HepG2 (cell line): ENCODE results near the gene SEMA7A. TPM values are rescaled to one million over a fixed set of nuclear protein-coding genes. Genes with fewer than 3 reads are reported as not detected.
A peak's percentile ranks its signal among the peaks of the same experiment; 100 is the strongest.

Experiments used
- ATAC-seq: fragments of 200-7000 bp; cut with Tn5 transposase; 3 replicates; pipeline ENCODE4 v1.9.1; 2020; ENCODE audit warnings: mild to moderate bottlenecking, moderate library complexity
- BruUV-seq: library from RNA; stranded (reverse); fragments of 400-500 nt; replicated peaks from 2 replicates; lab custom pipeline; 2021; lab: Mats Ljungman, UMichigan
- CTCF ChIA-PET: fragments of 300-600 bp; formaldehyde crosslinking; extraction: SDS; loops from one replicate; lab custom pipeline; 2021; ENCODE audit warnings: low total read pairs, inconsistent platforms, low intra/inter-chr PET ratio; lab: Yijun Ruan, JAX
- POLR2A ChIA-PET: fragments of 350-600 bp; sonication (Branson Sonifier 250); formaldehyde crosslinking; loops from one replicate; lab custom pipeline; 2020; ENCODE audit warnings: antibody characterized with exemption, inconsistent platforms; lab: Yijun Ruan, JAX
- DNase-seq: peaks from one replicate; pipeline ENCODE4 v3.0.0-alpha.2; 2015; ENCODE audit warnings: low spot score
- FAIRE-seq: peaks from 3 replicates; lab custom pipeline; 2011; peaks lifted over from hg19 to GRCh38; lab: Jason Lieb, UNC
- H2AFZ ChIP-seq: one replicate; pipeline ENCODE4 v1.6.1; 2011; ENCODE audit warnings: low read length, inconsistent platforms
- H3K27ac ChIP-seq: fragments of 300-600 bp; 3 replicates; pipeline ENCODE4 v1.8.0; 2011; ENCODE audit warnings: mixed run types, mild to moderate bottlenecking, mixed read lengths, low read length, inconsistent platforms; ENCODE audit not compliant: insufficient read depth; ENCODE audit errors: extremely low read length
- H3K27me3 ChIP-seq, 2 experiments: fragments of 200-600 bp in 1 of 2; 2 replicates in 1 of 2; 3 replicates in 1 of 2; pipeline versions ENCODE4 v1.6.0 to v1.8.0; 2011; ENCODE audit warnings: low read length in 2 of 2, mild to moderate bottlenecking in 2 of 2, moderate library complexity in 2 of 2, inconsistent platforms in 1 of 2; ENCODE audit not compliant: insufficient read depth in 2 of 2, control insufficient read depth in 1 of 2
- H3K36me3 ChIP-seq, 2 experiments: fragments of 200-600 bp in 1 of 2; replicated peaks in 1 of 2; 2 replicates in 1 of 2; 3 replicates in 1 of 2; pipeline versions ENCODE4 v1.5.1 to v1.8.0; 2011; ENCODE audit warnings: low read length in 2 of 2, inconsistent platforms in 1 of 2; ENCODE audit not compliant: insufficient read depth in 2 of 2, control insufficient read depth in 1 of 2
- H3K4me1 ChIP-seq: 2 replicates; pipeline ENCODE4 v1.5.1; 2012; ENCODE audit warnings: low read length, inconsistent platforms; ENCODE audit not compliant: insufficient read depth
- H3K4me2 ChIP-seq: 2 replicates; pipeline ENCODE4 v1.6.0; 2011; ENCODE audit warnings: low read depth, low read length, inconsistent platforms
- H3K4me3 ChIP-seq, 3 experiments: fragments of 200-600 bp in 1 of 3; sonication (generic), shearing (Covaris generic) in 1 of 3; replicated peaks in 1 of 3; 2 replicates each; pipeline ENCODE4 v1.5.1; 2011 to 2016; ENCODE audit warnings: low read length in 3 of 3, inconsistent platforms in 2 of 3, low read depth in 2 of 3, mild to moderate bottlenecking in 2 of 3, control low read depth in 1 of 3, mixed read lengths in 1 of 3; ENCODE audit not compliant: insufficient read depth in 1 of 3
- H3K79me2 ChIP-seq: one replicate; pipeline ENCODE4 v1.6.1; 2011; ENCODE audit warnings: low read length, inconsistent platforms; ENCODE audit not compliant: insufficient read depth
- H3K9ac ChIP-seq: 2 replicates; pipeline ENCODE4 v1.6.0; 2011; ENCODE audit warnings: mild to moderate bottlenecking, low read depth, low read length, inconsistent platforms; ENCODE audit not compliant: insufficient read depth
- H3K9me3 ChIP-seq: 2 replicates; pipeline ENCODE4 v1.5.1; 2012; ENCODE audit warnings: mild to moderate bottlenecking, low read length
- H4K20me1 ChIP-seq: 2 replicates; pipeline ENCODE4 v1.6.0; 2011; ENCODE audit warnings: inconsistent platforms, mild to moderate bottlenecking, low read length, moderate library complexity; ENCODE audit not compliant: insufficient read depth
- ARNT ChIP-seq: fragments of 450-650 bp; IDR thresholded peaks from 2 replicates; pipeline ENCODE4 v1.6.1; 2017
- E2F2 ChIP-seq: sonication (generic); formaldehyde crosslinking; IDR thresholded peaks from 2 replicates; pipeline ENCODE4 v1.4.0; 2020; ENCODE audit warnings: missing genetic modification reagents, borderline replicate concordance
- KIAA2018 ChIP-seq: sonication (generic); formaldehyde crosslinking; IDR thresholded peaks from 2 replicates; pipeline ENCODE4 v1.5.0; 2020; ENCODE audit warnings: mild to moderate bottlenecking, missing genetic modification reagents, borderline replicate concordance
- NFATC3 ChIP-seq: sonication (generic); formaldehyde crosslinking; IDR thresholded peaks from 2 replicates; pipeline ENCODE4 v1.5.1; 2020; ENCODE audit warnings: mild to moderate bottlenecking, missing genetic modification reagents
- PHF20 ChIP-seq: sonication (generic); formaldehyde crosslinking; IDR thresholded peaks from 2 replicates; pipeline ENCODE4 v1.5.0; 2020; ENCODE audit warnings: mild to moderate bottlenecking, missing genetic modification reagents
- RFXANK ChIP-seq: IDR thresholded peaks from 2 replicates; pipeline ENCODE4 v1.6.1; 2016
- SRSF1 ChIP-seq: fragments of 200-400 bp; formaldehyde crosslinking; optimal IDR thresholded peaks from 2 replicates; pipeline ENCODE3; 2017; ENCODE audit warnings: mild to moderate bottlenecking, low read depth, low read length, moderate library complexity
- TEF ChIP-seq: sonication (generic); formaldehyde crosslinking; IDR thresholded peaks from 2 replicates; pipeline ENCODE4 v1.5.0; 2020; ENCODE audit warnings: missing genetic modification reagents
- ZBTB3 ChIP-seq: sonication (generic); formaldehyde crosslinking; IDR thresholded peaks from 2 replicates; pipeline ENCODE4 v1.4.0; 2020; ENCODE audit warnings: low read depth, mild to moderate bottlenecking, moderate library complexity, missing genetic modification reagents, borderline replicate concordance
- ZFP62 ChIP-seq: sonication (generic); formaldehyde crosslinking; IDR thresholded peaks from 2 replicates; pipeline ENCODE4 v1.4.0; 2020; ENCODE audit warnings: missing genetic modification reagents
- ZNF383 ChIP-seq: sonication (generic); formaldehyde crosslinking; IDR thresholded peaks from 2 replicates; pipeline ENCODE4 v1.4.0; 2020; ENCODE audit warnings: missing genetic modification reagents, mild to moderate bottlenecking, borderline replicate concordance
- ZNF878 ChIP-seq: sonication (generic); formaldehyde crosslinking; IDR thresholded peaks from 2 replicates; pipeline ENCODE4 v1.8.1; 2023; ENCODE audit warnings: mild to moderate bottlenecking, missing genetic modification reagents, moderate library complexity
- WGBS: methylation state at CpG from one replicate; pipeline ENCODE4 v1.1.6; 2017; ENCODE audit warnings: low lambda C conversion rate; 5-methylcytosine and 5-hydroxymethylcytosine counted together
- in situ Hi-C: cut with HindIII; loops from 2 replicates; pipeline ENCODE4 v1.10.0; 2017; ENCODE audit warnings: low pct_unique_long_range_greater_than_20kb; ENCODE audit not compliant: extremely low pct_ligation_motif_present
- intact Hi-C: fragments of 100-400 bp; cut with micrococcal nuclease; formaldehyde crosslinking; loops from one replicate; pipeline ENCODE4 v1.10.0; 2022; ENCODE audit not compliant: unreplicated experiment
- polyA plus RNA-seq, 8 experiments: library from polyadenylated mRNA; depleted of rRNA in 3 of 8; stranded (reverse) in 7 of 8; unstranded in 1 of 8; fragments of >200 nt; fragmentation: Illumina TruSeq in 4 of 8; extraction: Trizol in 4 of 8; gene quantifications; 2 replicates each; pipeline versions ENCODE4 v1.2.1 to v1.2.3, GENCODE V29; 2011 to 2016; ENCODE audit warnings: low read depth in 4 of 8, missing spikeins in 1 of 8, mixed read lengths in 1 of 8; ENCODE audit not compliant: insufficient read depth in 1 of 8
- total RNA-seq, 5 experiments: library from RNA; depleted of rRNA; stranded (reverse); fragments of >200 nt; fragmentation: Illumina TruSeq; extraction: Trizol; gene quantifications; 2 replicates each; pipeline ENCODE4 v1.2.3, GENCODE V29; 2016; ENCODE audit warnings: low read depth in 1 of 5
- TF ChIP-seq, protein P1 (sequence below): sonication (generic); formaldehyde crosslinking; IDR thresholded peaks from 2 replicates; pipeline ENCODE4 v1.4.0; 2020; ENCODE audit warnings: mild to moderate bottlenecking, low read depth, missing genetic modification reagents

SEMA7A gene
- total and polyA plus RNA-seq, 2 of the 13 experiments (the other 11 are each of a cell fraction or from before 2014, with no cell fraction given) = 9.0 to 15.8 TPM

GRCh38 chr15:74367296-74367854, 66.4 kb downstream of the SEMA7A start, which contains the start of gene CYP11A1:
Gene CYP11A1 (minus strand): TSS chr15:74367646. CDS start chr15:74367585, 61 bp downstream.
- Histone ChIP-seq H3K4me1 (peaks cover 30% of the 10 kb centered on the region), H2AFZ (no peak within 1 kb of the TSS), H4K20me1 (no peaks in the 10 kb centered on the region), H3K4me2 (peak within 1 kb of the TSS; percentile 91), H3K27ac (no peak within 1 kb of the TSS), H3K79me2 (no peaks in the 10 kb centered on the region), H3K9ac (no peak within 1 kb of the TSS), H3K9me3 (no peaks in the 10 kb centered on the region), H3K36me3 (no peaks in the 10 kb centered on the region), H3K4me3 (peak within 1 kb of the TSS in 1 of 3 experiments; percentile 66; a peak in 1 of 6 replicates), H3K27me3 (peaks cover 3 to 20% of the 10 kb centered on the region in 2 experiments)
- no TSS peak for BruUV-seq
- 77% methylated on average over 10 of the region's 12 CpGs for WGBS
- ChIA-PET POLR2A (no interaction called here), CTCF (no interaction called here)
- DNase-seq = no peak
- FAIRE-seq = no peak
- in situ Hi-C loops = no loop called here
- no peak for ATAC-seq
- intact Hi-C loops = no loop called here
- TF ChIP-seq ZFP62 (CRISPR knock-in tag) = no peak
- no peak for TF ChIP-seq TEF
- no peak for TF ChIP-seq E2F2 (CRISPR knock-in tag)
- no peak for TF ChIP-seq ZNF878 (CRISPR knock-in tag)
- no peak for TF ChIP-seq PHF20 (CRISPR knock-in tag)
- TF ChIP-seq KIAA2018 = no peak
- TF ChIP-seq, protein P1, sequence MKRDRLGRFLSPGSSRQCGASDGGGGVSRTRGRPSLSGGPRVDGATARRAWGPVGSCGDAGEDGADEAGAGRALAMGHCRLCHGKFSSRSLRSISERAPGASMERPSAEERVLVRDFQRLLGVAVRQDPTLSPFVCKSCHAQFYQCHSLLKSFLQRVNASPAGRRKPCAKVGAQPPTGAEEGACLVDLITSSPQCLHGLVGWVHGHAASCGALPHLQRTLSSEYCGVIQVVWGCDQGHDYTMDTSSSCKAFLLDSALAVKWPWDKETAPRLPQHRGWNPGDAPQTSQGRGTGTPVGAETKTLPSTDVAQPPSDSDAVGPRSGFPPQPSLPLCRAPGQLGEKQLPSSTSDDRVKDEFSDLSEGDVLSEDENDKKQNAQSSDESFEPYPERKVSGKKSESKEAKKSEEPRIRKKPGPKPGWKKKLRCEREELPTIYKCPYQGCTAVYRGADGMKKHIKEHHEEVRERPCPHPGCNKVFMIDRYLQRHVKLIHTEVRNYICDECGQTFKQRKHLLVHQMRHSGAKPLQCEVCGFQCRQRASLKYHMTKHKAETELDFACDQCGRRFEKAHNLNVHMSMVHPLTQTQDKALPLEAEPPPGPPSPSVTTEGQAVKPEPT (CRISPR knock-in tag) = no peak
- TF ChIP-seq NFATC3 = no peak
- no peak for TF ChIP-seq ZNF383 (CRISPR knock-in tag)
- no peak for TF ChIP-seq SRSF1
- no peak for TF ChIP-seq ZBTB3
- no peak for TF ChIP-seq RFXANK (CRISPR knock-in tag)
- no peak for TF ChIP-seq ARNT
